ENCODE data around the gene RP9.

The RP9 gene

DNA sequence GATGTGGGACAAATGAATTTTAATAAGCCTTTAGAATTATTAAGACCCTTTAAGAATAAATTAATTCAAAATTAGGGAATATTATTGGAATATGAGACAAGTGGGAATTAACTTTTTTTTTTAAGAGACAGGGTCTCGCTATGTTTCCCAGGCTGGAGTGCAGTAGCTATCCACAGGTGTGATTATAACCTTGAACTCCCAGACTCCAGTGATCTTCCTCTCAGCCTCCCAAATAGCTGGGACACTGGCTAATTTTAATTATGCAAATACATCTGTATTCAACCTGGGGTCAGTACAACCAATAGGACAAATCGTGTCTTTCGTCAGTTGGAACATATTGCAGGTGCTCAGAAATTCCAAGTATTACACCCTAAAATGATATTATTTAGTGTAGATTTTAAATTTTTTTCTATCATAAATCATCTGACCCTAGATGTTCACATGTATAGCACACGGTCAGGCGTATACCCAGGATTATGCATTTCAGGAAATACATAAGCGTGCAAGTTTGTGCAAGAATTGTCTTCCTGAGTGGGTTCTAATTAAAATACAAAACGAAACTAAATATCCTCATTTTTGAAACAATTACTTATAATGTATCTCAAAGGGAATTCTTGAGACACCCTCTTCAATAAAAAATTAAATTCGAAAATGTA is 47.8 kb downstream of the RP9 start:
- no peak for DNase-seq

GRCh38 chr7:33059635-33060034 is 49.6 kb downstream of the RP9 start:
- no peak for DNase-seq

DNA sequence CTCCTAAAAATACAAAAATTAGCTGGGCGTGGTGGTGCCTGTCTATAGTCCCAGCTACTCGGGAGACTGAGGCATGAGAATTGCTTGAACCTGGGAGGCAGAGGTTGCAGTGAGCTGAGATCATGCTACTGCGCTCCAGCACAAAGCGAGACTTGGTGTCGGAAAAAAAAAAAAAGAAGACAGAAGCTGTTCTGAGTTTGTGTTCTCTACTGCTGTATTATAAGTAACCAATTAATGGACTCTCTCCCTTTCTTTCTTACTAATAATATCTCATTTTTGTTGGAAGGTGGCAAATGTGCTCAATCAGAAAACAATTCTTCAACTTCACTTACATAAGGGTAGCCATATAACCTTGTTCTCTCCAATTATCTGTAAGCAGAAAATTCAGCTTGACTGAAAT is 54.0 kb downstream of the RP9 start:
- no peak for DNase-seq

GRCh38 chr7:33054261-33054964 is 54.8 kb downstream of the RP9 start:
- DNase-seq, result no peak

GRCh38 chr7:33053721-33054120 is 55.5 kb downstream of the RP9 start:
- no peak for DNase-seq

DNA sequence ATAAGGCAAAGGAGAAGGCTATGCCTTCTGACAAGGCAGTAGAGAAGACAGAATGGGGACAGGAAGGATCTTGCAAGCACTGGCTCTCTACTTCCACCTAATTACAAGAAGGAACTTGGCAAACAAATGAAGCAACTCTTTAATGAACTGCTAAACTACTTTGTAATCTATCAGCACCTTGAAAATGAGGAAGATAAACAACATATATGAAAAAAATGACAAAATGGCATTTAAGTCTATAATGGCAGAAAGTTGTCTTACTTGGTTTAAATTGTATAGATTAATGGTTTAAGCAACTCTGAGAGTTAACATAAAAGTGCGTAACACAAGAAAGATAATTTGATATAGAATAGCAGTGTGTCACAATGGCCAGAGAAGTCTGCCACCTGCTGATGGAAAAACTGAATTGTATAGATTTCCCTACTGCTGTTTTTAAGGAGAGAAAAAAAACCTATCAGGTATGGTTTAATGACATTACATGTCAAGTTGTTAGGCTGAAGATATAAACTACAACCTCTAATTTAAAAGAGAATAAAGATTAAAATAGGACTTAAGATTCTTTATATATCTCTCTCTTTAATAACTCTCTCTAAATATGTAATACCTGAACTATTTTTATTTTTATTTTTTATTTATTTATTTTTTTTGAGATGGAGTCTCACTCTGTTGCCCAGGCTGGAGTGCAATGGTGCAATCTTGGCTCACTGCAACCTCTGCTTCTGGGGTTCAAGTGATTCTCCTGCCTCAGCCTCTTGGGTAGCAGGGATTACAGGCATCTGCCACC is 58.5 kb downstream of the RP9 start:
- DNase-seq, result peak; percentile 56

- DNase-seq, result no peak
Measured at GRCh38 chr7:33048704-33049103, 60.5 kb downstream of the RP9 start.

- no peak for DNase-seq
Measured at GRCh38 chr7:33048257-33048656, 60.9 kb downstream of the RP9 start.

DNA sequence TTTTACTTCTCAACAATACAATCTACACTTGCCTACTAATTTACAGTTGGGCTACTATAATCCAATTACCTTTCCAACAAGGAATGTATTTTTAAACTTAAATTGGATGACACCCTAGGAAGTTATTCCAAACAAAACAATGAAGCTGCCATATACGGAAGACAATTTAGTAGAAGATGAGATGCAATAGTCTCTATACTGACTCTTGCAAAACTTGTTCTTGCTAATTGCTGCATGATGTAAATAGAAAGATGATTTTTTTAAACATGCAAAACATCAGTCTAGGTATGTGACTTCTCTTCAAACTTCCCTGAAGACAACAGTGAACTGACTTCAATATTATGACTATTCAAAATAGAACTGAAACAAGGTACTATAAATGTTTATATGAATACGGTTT is 64.2 kb downstream of the RP9 start:
- no peak for DNase-seq

All from NCI-H2171 treated with DMSO at 0.1 percent for 48 hours (cell line).